HG03025 (cell line): Measurements from ENCODE around the gene ZNF365.
A peak's percentile ranks its signal among the peaks of the same experiment; 100 is the strongest.

Experiments
- ATAC-seq: cut with Tn5 transposase; IDR thresholded peaks from one replicate; pipeline ENCODE4 v1.9.1; 2021; ENCODE audit warnings: mild to moderate bottlenecking, moderate library complexity; ENCODE audit not compliant: unreplicated experiment, low FRiP score

ZNF365 gene

DNA sequence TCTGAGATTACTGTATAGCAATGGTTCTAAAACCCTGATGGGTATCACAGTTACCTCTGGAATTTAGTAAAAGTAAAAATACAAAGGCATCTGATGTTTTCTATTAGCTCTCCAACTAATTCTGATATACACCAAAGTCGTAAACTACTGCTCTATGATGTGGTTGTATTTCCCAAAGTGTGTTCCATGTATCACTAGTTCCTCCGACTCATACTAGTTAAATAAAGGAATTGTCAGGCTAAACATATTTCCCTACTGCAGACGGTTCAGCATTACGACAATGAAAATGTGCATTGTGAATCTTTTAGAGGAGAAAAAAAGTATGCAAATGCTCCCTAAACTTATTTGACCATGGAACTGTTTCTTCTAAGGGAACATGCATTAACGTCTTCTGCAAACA is 38.9 kb downstream of the ZNF365 start:
- no peak for ATAC-seq

DNA sequence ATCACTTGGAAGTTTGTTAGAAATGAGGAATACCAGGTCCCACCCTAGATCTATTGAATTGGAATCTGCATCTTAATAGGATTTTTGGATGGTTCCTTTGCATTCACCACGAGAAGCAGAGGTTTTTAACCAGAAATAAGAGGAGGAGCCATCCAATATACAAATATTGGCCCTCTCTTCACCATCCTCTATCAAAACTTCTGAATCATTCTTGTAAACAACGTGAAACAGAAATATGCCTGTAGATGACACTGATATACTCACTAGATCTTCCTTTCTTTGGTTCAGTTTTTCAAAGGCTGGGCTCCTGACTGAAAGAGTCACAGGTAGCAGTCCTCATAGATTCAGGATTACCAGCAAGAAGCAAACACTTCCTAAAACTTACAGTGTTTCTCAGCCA is 39.5 kb downstream of the ZNF365 start:
- no peak for ATAC-seq

DNA sequence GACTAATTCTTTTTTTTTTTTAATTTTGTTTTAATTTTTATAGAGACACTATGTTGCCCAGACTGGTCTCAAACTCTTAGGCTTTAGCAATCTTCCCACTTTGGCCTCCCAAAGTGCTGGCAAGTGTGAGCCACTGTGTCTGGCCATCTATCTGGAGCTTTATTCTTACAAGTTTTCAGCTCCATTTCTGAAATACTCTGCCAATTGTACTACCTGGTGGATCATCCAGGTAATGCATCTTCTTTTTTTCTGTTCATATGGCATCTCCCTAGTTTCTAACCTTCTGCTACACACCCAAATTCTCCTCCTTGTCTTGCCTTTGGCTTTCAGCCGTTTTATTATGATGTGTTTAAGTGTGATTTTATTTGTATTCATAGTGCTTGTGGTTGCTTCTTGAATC is 40.2 kb downstream of the ZNF365 start:
- ATAC-seq, result no peak

DNA sequence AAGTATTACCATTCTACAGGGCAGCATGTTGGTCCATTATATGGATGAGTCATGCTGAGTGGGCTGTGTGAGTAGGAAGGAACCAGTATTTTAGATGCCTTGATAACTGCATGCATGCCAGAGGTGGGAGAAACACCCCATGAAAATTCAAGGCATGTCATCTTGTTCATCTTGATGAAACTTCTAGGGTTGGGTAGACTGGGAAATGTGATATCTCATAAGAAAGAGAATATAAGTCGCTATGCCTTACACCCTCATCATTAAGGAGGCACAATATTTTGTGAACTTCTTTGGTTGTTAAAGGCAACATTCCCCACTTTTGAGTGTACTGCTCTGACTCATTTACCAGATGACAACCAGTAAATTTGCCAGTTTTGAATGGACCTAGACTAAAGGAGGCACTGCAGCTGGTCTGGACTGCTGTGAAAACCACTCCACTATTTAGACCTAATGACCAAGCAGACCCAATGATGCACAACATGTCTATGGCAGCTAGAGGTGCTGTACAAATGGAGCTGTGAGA is 48.0 kb downstream of the ZNF365 start:
- no peak for ATAC-seq

DNA sequence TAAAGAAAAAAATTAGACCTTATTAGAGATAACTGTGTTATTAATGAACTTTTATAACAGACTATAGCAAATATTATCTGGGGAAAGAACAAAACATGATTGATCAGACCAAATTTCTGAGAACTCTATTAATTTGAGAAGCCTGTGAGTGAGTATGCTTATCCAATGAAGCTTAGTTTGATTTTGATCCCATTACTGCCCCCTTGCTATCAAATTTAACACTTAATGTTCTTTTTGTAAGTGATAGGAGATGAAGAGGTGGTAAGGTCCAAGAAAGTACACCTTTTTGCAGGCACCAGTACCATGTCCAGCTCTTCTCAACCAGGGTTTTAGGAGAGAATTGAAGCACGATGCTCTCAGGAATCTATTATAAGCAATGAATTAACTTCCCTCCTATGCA is 49.9 kb downstream of the ZNF365 start:
- ATAC-seq, result no peak

DNA sequence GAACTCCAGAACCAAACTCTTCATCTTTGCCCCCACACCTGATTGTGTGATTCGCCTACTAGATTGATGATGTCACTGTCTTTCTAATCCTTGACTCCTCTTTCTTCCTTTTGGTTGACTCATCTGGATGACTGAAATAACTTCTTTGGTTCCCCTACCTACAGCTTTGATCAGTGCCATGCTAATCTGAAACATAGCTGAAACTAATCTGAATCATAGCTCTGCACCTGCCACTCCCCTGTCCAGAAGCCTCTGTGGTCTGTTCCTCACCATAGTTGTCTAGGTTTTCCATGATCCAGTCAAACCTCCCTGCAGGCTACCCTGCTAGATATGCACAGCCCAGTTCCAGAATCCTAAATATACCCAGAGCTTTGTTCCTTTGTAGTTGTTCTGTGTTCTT is 51.9 kb downstream of the ZNF365 start:
- no peak for ATAC-seq

DNA sequence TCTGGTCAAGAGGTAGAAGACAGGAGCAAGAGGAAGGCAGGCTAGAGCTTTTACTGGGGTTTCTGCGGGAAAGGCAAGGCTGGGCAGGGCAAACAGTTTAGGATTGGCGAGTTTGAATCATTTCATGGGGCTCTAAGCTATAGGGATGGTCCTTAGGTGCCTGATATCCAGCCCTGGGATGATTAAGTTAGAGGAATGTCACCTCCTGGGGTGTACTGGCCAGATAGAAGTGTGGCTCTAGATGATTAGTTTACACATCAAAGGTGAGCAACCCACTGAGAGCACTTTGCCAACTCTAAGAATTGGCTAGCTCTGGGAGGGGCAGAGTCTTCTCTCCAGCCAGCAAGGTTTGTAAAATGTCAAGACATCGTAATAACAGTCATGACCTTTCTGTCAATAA is 52.4 kb downstream of the ZNF365 start:
- ATAC-seq, result no peak

DNA sequence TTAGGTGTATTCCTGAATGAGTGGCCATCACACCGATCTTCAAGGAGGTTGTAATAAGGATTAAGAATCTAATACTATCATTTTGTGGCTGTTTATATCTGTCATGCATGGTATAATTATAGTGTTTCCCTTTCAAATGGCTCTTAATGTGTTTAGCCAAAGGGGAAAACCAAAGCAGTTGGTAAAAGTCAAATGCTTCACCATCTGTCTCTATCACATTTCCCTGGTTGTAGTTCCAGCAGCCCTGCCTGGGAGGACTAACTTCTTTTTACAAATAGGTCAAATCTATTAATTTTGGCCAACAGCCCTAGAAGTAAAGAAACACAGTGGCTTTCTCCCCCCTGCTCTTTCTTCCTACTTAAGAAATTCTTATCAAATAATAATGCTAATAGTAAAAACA is 56.7 kb downstream of the ZNF365 start:
- ATAC-seq, result no peak

DNA sequence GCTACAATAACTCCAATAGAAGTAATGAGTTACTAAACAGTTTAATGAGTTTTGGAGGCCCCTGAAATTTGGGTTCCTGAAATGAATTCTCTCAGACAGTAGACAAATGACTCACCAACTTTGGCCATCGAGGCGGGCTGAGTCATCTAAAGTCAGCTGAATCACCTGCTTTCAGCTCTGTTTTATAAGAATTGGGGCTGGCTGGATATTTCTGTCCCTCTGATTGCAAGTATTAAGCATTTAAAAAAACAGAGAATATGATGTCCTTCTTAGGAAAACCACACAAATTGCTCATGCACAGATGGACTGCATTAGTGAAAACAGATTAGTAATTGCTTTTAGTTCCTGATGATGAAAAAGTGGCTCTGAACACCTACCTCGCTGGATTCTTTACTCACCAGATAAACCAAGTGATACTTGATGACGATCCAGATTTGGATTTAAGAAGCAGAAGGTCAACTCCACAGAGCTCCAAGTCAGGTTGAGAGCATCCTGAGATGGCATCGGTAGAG is 59.1 kb downstream of the ZNF365 start:
- peak; percentile 72 for ATAC-seq

DNA sequence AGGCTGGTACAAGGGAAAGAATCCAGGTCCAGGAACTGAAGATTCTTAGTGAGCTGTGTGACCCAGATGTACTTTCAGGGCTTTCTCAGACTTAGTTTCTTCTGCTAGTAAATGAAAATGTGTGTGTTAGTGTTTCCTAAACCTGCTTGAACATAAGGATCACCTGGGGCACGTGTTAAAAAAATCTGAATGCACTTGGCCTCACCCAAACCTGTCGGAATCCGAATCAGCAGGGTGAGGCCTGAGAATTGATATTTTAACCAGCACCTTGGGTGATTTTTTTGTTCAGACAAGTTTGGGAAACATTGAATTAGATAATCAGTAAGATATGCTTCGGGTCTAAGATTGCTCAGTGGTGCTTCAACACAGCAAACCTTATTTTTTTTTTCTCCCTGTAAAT is 59.7 kb downstream of the ZNF365 start:
- ATAC-seq, result no peak

DNA sequence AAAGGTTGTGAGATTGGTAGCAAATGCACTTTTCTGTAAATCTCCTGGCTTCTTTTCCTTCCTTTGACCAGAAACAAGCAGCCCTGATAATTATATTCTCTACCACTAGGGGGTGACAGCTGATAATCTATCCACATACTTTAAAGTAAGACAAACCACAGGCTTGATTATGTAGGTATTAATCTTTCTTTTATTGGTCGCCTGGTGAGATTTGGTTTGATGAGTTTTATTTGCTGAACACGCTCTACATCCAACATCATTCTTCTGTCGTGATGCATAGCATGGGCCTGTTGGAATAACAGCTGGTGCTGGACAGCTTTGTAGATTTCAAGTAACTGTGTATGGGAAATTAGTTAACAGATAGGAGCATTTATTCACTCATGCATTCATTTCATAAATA is 63.5 kb downstream of the ZNF365 start:
- no peak for ATAC-seq

DNA sequence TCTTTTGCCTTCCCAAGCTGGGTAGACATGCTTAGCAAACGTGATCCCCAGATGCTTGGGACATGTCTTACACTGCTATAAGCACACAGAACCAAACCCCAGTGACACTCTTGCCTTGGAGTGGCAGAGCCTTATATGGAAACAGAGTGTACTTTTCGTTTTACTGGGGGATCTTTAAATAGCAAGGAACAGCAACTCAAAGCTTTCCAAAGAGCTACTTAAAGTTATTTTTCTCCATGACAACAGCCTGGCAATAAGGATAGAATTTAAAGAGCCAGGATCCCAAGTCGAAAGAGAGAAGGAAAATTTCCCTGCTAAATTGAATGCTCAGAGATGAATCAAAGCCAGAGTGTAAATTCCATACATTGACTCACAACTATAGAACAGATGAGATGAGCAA is 67.8 kb downstream of the ZNF365 start:
- ATAC-seq, result no peak

DNA sequence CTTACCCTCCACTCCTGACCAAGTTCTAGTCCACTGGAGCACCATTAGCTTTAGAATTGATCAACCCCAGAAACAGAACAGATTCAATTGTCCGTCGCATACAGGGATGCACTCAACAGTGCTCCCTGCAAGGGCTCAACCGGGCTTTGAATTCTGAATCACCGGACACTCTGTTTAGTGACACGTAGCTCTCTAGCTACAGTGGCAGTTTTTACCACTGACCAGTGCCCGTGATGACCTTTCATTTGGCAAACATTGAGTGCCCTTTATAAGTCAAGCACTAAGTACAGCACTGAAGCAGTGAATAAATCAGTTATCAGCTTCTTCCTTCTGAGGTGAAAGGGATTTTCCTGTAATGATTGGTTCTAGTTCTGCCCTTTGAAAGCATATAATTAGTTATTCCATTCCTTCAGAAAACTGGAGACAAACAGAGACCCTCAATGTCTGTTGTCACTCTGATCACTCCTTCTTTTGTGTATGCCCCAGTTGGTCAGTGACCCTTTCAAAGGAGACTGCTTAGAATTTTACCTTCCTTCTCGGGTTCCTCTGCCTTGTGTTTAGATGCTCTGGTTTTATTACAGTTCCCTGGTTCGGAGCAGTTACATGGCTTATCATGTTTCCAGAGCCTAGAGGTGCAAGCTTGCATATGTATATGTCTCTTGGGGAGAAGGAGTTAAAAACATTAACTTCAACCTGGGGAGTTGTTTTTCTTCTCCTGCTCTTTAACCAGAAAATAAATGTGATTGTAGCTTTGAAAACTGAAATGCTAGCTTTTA is 68.9 kb downstream of the ZNF365 start:
- no peak for ATAC-seq

DNA sequence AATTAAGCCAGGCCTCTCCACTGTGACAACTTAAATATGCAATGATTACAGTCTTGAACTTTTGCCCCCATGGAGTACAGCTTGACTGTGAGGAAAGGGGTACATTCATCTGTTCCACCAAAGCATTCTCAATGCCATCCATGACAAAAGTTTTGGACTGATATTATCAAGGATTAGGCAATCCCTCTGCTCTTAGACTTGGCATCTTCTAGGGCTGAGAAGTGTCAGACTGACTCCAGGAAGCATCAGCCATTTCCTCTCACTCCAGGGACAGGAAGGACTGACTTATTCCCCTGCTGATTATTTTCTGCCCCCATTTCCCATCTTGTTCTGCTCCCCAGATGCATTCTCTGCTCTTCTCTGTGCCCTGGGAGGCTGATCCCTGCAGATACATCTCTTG is 69.7 kb downstream of the ZNF365 start:
- no peak for ATAC-seq

DNA sequence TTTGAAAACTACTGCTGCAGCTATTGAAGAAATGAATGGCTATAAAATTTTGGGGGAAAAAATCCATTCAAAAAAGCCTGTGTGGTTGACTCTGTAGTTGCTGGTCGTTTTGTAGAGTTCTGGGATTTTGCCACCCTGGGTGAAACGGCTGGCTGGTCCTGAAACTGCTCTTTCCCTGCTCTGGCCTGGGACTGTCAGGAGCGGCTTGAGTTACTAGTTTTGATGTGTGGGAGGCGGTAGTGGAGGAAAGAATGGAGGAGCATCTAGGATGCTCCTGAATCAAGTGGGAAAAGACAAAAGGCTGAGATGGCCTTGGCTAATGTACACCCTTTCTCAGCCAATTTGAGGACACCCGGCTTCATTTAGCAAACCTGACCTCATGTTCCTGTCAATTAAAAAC is 72.5 kb downstream of the ZNF365 start:
- ATAC-seq, result no peak

DNA sequence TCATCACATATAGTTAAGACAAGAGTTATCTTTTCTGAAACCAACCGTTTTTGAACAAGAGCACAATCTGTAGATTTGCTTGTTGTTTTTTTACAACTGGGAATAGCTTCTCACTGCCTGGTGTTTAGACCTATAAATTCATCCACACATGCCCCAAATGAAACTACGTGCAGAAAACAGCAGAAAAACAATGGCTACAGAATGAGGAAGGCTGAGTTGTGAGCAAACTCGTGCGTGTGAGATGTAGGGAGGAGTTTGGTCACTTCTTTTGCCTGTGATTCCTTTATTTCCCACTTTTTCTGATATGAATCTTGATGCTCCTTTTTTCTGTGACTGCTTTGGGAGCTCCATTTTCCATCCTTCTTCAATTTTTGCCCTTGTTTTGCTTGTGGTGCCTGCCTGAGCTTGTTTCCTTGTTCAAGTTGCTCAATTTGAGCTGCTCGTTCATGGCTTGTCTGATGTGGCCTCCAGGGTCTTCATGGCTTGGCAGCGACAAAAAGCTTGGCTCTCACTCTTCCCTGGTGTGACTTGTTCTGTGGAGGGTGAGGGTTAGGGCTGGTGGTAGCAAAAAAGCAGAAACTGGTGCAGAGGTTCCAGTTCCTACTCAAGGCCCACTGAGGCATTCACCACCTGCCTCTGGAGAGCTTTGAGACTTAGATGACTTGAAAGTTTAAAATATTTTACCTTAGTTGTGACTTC is 76.9 kb downstream of the ZNF365 start:
- ATAC-seq, result no peak

DNA sequence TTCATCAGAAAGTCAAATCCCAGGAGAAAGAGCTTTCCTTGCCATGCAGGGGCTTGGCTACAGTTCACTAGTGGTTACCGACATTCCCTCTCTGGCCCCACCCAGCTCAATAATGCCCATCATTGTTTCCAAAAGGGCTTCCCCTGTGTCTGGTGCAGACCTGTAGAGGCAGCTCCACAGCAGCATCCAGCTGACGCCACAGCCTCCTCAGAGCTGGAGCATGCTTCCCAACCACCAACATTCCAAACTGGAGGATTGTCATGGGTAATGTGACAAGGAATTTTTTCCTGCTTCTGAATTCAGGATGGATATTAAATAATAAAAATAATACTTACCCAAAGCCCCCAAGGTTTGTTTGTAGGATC is 77.4 kb downstream of the ZNF365 start:
- ATAC-seq, result no peak
